DOHH2 (cell line): ENCODE measurements around the gene METTL23.

Experiments used
- CTCF ChIP-seq: fragments of 200-600 bp; sonication (generic); IDR thresholded peaks from one replicate; pipeline ENCODE4 v1.5.1; 2014; ENCODE audit warnings: antibody characterized with exemption, mild to moderate bottlenecking, low read depth, low read length; ENCODE audit not compliant: poor library complexity, severe bottlenecking
- EZH2phosphoT487 ChIP-seq: fragments of 200-600 bp; sonication (generic); IDR thresholded peaks from 2 replicates; pipeline ENCODE4 v1.6.1; 2017; ENCODE audit warnings: borderline replicate concordance, mild to moderate bottlenecking, antibody characterized with exemption, low read length, moderate library complexity, mixed read lengths

- TF ChIP-seq CTCF = no peak
- no peak for TF ChIP-seq EZH2phosphoT487
Observed at GRCh38 chr17:76775021-76775600, 48.5 kb downstream of the METTL23 start.
